GM06990 (cell line): ENCODE results near the gene CYP4F22.
"Not testable (repeated sequence)": the region's sequence is repeated elsewhere in the genome, so short reads cannot be mapped to it uniquely, and the experiment has no call there.

ENCODE experiments used
- DNase-seq: peaks from one replicate; pipeline ENCODE4 v3.0.0-alpha.2; 2011; ENCODE audit not compliant: insufficient read length; ENCODE audit errors: extremely low read depth
- H3K27me3 ChIP-seq: replicated peaks from 2 replicates; pipeline ENCODE4 v1.6.0; 2011; ENCODE audit warnings: low read length; ENCODE audit not compliant: control insufficient read depth, insufficient read depth
- H3K36me3 ChIP-seq: 2 replicates; pipeline ENCODE4 v1.5.1; 2011; ENCODE audit warnings: low read length; ENCODE audit not compliant: control insufficient read depth, insufficient read depth
- H3K4me3 ChIP-seq: replicated peaks from 2 replicates; pipeline ENCODE4 v1.5.1; 2011; ENCODE audit warnings: low read depth, mild to moderate bottlenecking, control low read depth, low read length
- TF ChIP-seq, protein P1 (sequence below): IDR thresholded peaks from 2 replicates; pipeline ENCODE4 v1.5.1; 2011; ENCODE audit warnings: low read length, control low read depth, mild to moderate bottlenecking, inconsistent platforms; ENCODE audit not compliant: insufficient read depth, poor library complexity, severe bottlenecking

The CYP4F22 gene

DNA sequence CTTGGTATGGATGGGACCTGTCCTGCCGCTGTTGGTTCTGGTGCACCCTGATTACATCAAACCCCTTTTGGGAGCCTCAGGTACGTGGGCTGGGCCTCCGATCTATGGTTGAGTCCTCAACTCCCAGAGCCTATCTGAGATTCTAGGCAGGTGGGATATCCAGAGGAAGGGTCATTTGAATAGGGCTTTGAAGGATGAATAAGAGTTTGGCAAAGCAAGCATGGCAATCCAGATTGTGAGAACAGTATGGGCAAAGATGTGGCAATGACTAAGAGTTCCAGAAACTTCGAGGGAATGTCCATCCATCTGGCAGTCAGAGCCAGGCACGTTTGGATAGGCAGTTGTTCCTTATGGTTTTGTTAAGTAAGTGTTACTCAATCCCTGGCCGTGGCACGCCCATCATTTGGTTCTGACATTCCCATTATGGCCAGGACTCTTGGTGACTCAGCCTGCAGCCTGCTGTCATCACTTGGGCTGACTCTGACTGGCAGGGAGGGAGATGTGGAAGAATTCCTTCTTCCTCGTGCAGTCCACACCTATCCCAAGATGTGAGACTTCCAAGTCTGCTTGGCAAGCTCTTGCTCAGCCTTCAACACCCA, 21.5 kb downstream of the CYP4F22 start:
- Histone ChIP-seq H3K4me3 (no peak overlapping the region), H3K36me3 (no peaks in the 10 kb centered on the region), H3K27me3 (no peaks in the 10 kb centered on the region)
- TF ChIP-seq, protein P1, sequence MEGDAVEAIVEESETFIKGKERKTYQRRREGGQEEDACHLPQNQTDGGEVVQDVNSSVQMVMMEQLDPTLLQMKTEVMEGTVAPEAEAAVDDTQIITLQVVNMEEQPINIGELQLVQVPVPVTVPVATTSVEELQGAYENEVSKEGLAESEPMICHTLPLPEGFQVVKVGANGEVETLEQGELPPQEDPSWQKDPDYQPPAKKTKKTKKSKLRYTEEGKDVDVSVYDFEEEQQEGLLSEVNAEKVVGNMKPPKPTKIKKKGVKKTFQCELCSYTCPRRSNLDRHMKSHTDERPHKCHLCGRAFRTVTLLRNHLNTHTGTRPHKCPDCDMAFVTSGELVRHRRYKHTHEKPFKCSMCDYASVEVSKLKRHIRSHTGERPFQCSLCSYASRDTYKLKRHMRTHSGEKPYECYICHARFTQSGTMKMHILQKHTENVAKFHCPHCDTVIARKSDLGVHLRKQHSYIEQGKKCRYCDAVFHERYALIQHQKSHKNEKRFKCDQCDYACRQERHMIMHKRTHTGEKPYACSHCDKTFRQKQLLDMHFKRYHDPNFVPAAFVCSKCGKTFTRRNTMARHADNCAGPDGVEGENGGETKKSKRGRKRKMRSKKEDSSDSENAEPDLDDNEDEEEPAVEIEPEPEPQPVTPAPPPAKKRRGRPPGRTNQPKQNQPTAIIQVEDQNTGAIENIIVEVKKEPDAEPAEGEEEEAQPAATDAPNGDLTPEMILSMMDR: no peak
- DNase-seq: no peak

DNA sequence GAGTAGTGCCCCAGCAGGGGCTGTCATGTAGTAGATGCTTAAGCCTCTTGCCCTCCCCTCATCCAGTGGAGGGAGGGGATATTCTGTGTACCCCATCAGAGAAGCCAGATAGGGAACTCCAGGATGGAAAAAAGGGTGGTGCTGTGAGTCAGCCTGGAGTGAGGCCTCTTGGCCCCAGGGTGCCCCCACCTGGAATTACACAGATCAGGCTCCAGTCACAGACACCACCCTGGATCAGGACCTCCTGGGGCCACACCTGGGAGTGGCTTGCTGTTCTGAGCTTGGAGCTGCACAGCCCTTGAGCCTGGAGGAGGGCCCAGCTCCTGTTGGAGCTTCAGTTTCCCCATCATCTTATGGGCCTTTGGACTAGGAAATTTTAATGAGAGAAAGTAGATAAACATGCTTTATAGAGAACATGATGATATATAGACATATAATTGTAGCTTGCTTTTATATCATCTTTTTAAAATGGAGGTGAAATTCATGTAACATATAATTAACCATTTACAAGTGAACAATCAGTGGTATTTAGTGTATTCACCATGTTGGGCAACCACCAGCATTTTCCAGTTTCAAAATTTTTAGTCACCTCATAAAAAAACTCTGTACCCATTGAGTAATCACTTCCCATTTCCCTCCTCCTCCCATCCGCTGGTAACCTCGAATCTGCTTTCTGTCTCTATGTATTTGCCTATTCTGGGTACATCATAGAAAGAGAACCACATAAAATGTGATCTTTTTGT, 24.6 kb downstream of the CYP4F22 start:
- DNase-seq: no peak
- TF ChIP-seq, protein P1: no peak
- Histone ChIP-seq H3K4me3 (no peak overlapping the region), H3K27me3 (no peaks in the 10 kb centered on the region), H3K36me3 (no peaks in the 10 kb centered on the region)

DNA sequence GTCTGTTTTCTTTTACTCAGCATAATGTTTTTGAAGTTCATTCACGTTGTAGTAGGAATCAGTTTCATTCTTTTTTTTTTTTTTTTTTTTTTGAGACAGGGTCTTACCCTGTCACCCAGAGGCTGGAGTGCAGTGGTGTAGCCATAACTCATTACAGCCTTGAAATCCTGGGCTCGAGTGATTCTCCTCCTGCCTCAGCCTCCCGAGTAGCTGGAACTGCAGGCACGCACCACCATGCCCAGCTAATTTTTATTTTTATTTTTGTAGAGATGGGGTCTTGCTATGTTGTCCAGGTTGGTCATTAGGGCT, 25.2 kb downstream of the CYP4F22 start:
- not testable (repeated sequence) for H3K36me3 ChIP-seq, H3K27me3 ChIP-seq, DNase-seq, H3K4me3 ChIP-seq

DNA sequence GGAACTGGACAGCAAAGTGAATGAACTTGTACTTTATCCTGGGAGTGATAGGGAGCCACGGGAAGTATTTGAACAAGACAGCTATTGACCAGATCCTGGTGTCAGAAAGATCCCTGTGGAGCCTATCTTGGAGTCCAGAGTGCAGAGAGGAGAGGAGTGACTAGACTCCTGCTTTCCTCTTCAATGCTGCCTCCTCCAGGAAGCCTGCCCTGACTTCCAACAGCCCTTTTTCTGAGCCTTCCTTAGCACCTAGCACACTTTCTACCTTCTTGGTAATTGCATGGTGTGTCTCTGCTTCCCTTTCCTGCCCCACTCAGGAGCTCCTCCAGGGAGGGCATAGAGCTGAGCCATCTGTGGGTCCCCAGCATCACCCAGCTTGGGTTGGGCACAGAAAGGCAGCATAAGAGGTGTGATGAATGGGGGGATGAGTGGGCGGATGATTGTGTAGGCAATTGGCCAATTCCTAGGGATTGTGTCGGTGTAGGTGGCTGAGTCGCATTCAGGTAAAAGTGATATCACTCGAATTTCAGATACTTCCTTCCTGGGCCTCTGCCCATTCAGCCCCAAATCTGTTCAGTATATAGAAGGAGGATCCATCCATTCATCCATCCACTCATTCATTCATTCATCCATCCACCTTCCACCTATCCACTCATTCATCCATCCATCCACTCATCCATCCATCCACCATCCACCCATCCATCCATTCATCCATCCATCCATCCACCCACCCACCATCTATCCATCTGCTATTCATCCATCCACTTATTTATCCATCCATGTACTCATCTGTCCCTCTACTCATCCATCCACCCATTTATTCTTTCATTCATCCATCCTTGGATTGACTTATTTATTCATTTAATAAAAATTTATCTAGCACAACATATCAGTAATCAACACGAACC, 26.9 kb downstream of the CYP4F22 start:
- TF ChIP-seq, protein P1: no peak
- Histone ChIP-seq H3K4me3 (no peak overlapping the region), H3K36me3 (no peaks in the 10 kb centered on the region), H3K27me3 (no peaks in the 10 kb centered on the region)
- no peak for DNase-seq

DNA sequence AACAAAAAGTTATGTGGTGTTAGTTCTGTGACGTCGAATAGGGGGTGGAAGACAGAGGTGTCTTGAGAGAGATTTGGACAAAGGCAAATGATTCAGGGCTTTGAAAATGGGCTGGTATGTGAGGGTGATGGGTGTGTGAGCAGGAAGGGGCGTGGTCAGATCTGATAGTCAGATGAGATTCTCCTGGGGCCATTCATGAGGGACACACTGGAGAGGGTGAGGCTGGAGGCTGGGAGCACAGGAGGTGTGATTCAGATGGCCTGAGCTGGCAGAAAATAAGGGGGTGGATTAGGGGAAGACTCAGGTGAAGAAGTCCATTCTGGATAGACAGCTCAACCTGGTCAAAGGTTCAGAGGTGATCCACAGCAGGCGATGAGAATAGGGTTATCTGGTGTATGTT, 28.0 kb downstream of the CYP4F22 start:
- TF ChIP-seq, protein P1: no peak
- H3K4me3 ChIP-seq: no peak overlapping the region
- H3K36me3 ChIP-seq: no peaks in the 10 kb centered on the region
- H3K27me3 ChIP-seq: no peaks in the 10 kb centered on the region
- DNase-seq: no peak

DNA sequence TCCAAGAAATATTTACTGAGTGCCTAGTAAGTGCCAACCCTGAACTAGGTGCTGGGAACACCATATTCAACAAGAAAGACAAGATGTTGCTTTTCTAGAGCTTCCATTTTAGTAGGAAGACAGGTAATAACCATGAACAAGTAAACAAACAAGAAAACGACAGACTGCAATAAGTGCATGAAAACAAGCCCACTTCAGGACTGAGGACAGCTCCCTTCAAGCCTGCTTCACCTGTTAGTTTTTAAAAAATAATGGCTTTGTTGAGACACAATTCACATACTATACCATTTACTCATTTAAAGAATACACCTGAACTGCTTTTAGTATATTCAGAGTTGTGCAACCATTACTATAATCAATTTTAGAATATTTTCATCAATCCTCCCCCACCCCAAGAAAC, 30.4 kb downstream of the CYP4F22 start:
- DNase-seq: no peak
- no peak overlapping the region for H3K4me3 ChIP-seq
- no peaks in the 10 kb centered on the region for H3K27me3 ChIP-seq
- TF ChIP-seq, protein P1: no peak
- H3K36me3 ChIP-seq: no peaks in the 10 kb centered on the region
